ENCODE data around the gene LSM5.

The LSM5 gene

DNA sequence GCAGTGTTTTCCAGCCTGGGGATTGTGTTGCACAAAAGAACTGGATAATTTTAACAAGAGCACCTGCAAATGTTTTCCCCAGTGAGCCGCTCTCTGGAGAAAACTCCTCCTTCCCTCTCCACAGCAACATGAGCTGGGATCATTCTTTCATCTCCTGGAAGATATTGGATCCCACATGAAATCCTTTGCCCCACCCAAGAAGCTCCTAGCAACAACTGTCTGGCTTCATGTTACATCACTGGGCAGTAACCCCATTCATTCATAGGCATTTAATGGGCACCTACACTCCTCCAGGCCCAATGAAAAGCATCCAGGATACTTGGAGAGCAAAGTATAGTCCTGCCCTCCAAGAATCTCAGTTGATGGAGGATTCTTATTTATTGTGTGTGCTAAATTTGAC, 27.2 kb downstream of the LSM5 start:
- POLR2A ChIA-PET = no interaction called here
- TF ChIP-seq, protein P1, sequence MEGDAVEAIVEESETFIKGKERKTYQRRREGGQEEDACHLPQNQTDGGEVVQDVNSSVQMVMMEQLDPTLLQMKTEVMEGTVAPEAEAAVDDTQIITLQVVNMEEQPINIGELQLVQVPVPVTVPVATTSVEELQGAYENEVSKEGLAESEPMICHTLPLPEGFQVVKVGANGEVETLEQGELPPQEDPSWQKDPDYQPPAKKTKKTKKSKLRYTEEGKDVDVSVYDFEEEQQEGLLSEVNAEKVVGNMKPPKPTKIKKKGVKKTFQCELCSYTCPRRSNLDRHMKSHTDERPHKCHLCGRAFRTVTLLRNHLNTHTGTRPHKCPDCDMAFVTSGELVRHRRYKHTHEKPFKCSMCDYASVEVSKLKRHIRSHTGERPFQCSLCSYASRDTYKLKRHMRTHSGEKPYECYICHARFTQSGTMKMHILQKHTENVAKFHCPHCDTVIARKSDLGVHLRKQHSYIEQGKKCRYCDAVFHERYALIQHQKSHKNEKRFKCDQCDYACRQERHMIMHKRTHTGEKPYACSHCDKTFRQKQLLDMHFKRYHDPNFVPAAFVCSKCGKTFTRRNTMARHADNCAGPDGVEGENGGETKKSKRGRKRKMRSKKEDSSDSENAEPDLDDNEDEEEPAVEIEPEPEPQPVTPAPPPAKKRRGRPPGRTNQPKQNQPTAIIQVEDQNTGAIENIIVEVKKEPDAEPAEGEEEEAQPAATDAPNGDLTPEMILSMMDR (IDR thresholded peaks at IDR 0.05; ENCODE audit: control extremely low read depth, extremely low read depth, low read depth, missing control alignments) = no peak
- DNase-seq (ENCODE audit: extremely low spot score) = no peak
- CTCF ChIA-PET = no interaction called here

DNA sequence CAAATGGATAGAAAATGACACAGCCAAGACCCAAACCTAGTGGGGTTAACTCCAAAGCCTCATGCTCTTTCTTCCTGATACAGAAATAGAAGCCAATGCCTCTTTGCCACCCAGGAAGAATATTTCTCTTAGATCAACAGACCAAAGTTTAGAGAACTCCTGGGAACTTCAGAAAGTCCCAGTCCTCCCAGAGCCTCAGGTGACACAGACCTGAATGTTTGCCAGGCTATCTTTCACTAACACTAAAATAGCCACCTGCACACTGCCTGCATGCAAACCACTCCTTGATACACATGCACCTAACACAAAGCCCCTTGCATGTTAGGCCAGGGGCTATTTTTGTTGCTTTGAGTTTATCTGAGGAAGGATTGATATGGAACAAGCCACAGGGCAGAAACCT, 27.7 kb downstream of the LSM5 start:
- ChIA-PET CTCF (no interaction called here), POLR2A (no interaction called here)
- no peak for DNase-seq (ENCODE audit: extremely low spot score)
- TF ChIP-seq, protein P1 (IDR thresholded peaks at IDR 0.05; ENCODE audit: control extremely low read depth, extremely low read depth, low read depth, missing control alignments) = no peak

DNA sequence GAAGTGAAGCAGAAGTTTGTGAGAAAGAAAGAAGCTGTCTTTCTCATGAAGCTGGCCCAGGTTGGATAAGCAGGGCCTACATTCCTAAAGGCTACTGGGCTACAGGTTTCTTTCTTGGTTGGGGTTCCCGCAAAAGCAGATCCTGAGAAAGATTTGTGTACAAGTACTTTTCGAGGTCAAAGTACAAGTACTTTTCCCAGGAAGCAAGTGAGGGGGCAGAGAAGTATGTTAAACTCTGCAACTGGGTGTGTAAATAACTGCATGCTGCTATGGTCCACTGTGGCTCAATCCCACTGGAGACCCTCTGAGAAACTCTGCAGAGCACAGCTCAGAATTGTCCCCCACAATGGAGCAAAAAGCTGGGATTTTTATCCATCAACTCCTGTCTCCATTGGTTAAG, 28.7 kb downstream of the LSM5 start:
- CTCF ChIA-PET = no interaction called here
- DNase-seq (ENCODE audit: extremely low spot score) = no peak
- TF ChIP-seq, protein P1 (IDR thresholded peaks at IDR 0.05; ENCODE audit: control extremely low read depth, extremely low read depth, low read depth, missing control alignments) = no peak
- POLR2A ChIA-PET = no interaction called here

DNA sequence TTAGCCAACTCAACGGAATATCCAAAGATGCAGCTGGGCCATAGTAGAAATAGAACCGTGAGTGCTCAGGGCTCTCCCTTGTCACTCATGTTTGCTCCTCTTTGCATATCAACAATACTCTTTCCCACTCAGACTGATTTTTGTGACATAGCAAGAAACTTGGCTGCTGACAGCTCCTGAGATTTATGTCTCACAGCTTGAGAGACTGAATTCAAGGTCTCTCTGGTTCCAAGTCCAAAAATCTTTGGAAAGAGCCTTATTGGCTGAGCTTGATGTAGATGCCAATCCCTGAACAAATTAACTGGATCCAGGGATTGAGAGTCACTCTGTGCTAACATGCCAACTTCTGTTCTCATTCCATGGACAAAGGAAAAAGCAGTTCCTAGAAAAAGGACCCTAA, 30.4 kb downstream of the LSM5 start:
- ChIA-PET POLR2A (no interaction called here), CTCF (no interaction called here)
- TF ChIP-seq, protein P1 (IDR thresholded peaks at IDR 0.05; ENCODE audit: control extremely low read depth, extremely low read depth, low read depth, missing control alignments) = no peak
- DNase-seq (ENCODE audit: extremely low spot score) = no peak

DNA sequence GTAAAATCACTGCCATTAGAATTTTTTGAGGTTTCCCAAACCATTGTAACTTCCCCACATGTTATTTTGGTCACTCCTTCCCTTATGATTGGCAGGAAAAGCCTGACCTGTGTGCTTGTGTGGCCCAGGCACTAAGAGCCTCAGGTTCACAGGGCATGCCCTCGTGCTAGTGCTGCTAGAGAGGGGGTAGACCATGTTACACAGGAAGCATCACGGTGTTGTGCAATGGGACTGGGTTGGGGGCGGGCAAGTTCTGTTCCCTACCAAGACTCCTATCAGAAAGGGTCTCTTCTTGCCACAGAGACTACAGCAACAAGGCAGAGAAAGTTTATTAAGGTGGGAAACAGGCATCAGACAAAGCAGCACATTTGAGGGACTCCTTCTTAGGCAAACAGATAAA, 32.2 kb downstream of the LSM5 start:
- ChIA-PET POLR2A (no interaction called here), CTCF (no interaction called here)
- TF ChIP-seq, protein P1 (IDR thresholded peaks at IDR 0.05; ENCODE audit: control extremely low read depth, extremely low read depth, low read depth, missing control alignments) = no peak

DNA sequence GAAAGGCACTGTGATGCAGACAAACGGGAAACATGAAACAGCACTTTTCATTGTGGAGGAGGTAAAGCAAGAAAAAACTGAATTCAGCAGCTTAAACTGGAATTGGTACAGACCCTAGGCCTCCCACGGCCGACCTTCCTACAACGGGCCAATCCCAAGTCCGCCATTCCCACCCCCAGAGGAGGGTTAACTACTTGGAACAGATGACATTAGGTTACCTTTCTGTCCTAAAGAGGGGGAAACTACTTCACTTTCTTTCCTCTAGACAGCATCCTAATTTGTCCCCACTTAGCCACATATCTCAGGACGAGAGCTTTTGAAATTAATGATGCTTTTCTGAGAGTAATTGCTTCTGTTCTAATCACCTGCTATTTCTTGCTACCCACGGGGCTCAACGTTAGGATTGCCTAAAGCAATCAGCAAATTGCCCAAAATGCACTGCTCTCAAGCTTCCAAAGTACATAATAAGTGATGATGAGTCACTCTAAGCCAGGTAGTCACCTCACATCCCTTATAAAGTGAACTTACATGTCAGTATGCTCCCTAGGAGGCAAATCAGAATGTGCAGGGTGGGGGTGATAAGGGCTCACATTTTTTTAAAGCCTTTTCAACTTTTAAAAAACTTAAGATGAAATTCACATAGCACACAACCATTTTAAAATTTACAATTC, 36.7 kb downstream of the LSM5 start:
- no peak for DNase-seq (ENCODE audit: extremely low spot score)
- TF ChIP-seq, protein P1 (IDR thresholded peaks at IDR 0.05; ENCODE audit: control extremely low read depth, extremely low read depth, low read depth, missing control alignments) = no peak
- ChIA-PET CTCF (no interaction called here), POLR2A (no interaction called here)

More for the DNA sequence above, 32.2 kb downstream of the LSM5 start:
- no peak for DNase-seq (ENCODE audit: extremely low spot score)

Measured in GM10248 (cell line).